DMS114 treated with DMSO at 0.1 percent for 48 hours (cell line): ENCODE data around the gene CCDC148.

Experiments used
- DNase-seq: peaks from one replicate; lab custom pipeline; 2025; ENCODE audit not compliant: unreplicated experiment; lab: John Stamatoyannopoulos, UW

CCDC148 gene

GRCh38 chr2:158182676-158183295 lies 273.8 kb downstream of the CCDC148 start:
- DNase-seq, result no peak

- DNase-seq, result no peak
These were observed 275.4 kb downstream of the CCDC148 start for GRCh38 chr2:158181171-158181570.

GRCh38 chr2:158179660-158180059 lies 276.9 kb downstream of the CCDC148 start:
- DNase-seq, result no peak

GRCh38 chr2:158178646-158179045 lies 277.9 kb downstream of the CCDC148 start:
- DNase-seq, result no peak

GRCh38 chr2:158174956-158175355 lies 281.6 kb downstream of the CCDC148 start:
- DNase-seq, result no peak

GRCh38 chr2:158174495-158174894 lies 282.1 kb downstream of the CCDC148 start:
- DNase-seq, result no peak

GRCh38 chr2:158172719-158173118 lies 283.8 kb downstream of the CCDC148 start:
- DNase-seq, result no peak

GRCh38 chr2:158154596-158154995 lies 302.0 kb downstream of the CCDC148 start:
- no peak for DNase-seq

- DNase-seq, result no peak
These were observed 303.1 kb downstream of the CCDC148 start for GRCh38 chr2:158153270-158154015.

- no peak for DNase-seq
These were observed 311.5 kb downstream of the CCDC148 start for GRCh38 chr2:158144914-158145625.

- DNase-seq, result no peak
These were observed 312.7 kb downstream of the CCDC148 start for GRCh38 chr2:158143703-158144360.

- DNase-seq, result no peak
These were observed 313.8 kb downstream of the CCDC148 start for GRCh38 chr2:158142568-158143332.

- DNase-seq, result no peak
These were observed 314.4 kb downstream of the CCDC148 start for GRCh38 chr2:158142165-158142564.

GRCh38 chr2:158140201-158140600 lies 316.4 kb downstream of the CCDC148 start:
- DNase-seq, result no peak

GRCh38 chr2:158138255-158138654 lies 318.3 kb downstream of the CCDC148 start:
- no peak for DNase-seq

- DNase-seq, result no peak
These were observed 321.5 kb downstream of the CCDC148 start for GRCh38 chr2:158135096-158135495.

- no peak for DNase-seq
These were observed 321.9 kb downstream of the CCDC148 start for GRCh38 chr2:158134655-158135054.

- DNase-seq, result no peak
These were observed 322.5 kb downstream of the CCDC148 start for GRCh38 chr2:158134055-158134454.

GRCh38 chr2:158131919-158132566 lies 324.5 kb downstream of the CCDC148 start:
- DNase-seq, result no peak

GRCh38 chr2:158131483-158131912 lies 325.1 kb downstream of the CCDC148 start:
- DNase-seq, result no peak
